HG02981 (cell line): ENCODE results near the gene C1orf35.
"Not testable (repeated sequence)": the region's sequence is repeated elsewhere in the genome, so short reads cannot be mapped to it uniquely, and the experiment has no call there.

ENCODE experiments used
- ATAC-seq: cut with Tn5 transposase; IDR thresholded peaks from one replicate; pipeline ENCODE4 v1.9.1; 2021; ENCODE audit warnings: mild to moderate bottlenecking, moderate library complexity; ENCODE audit not compliant: unreplicated experiment

C1orf35 gene

GRCh38 chr1:228142701-228143136 is 39.6 kb upstream of the C1orf35 start:
- ATAC-seq = no peak

- ATAC-seq = no peak
Observed at GRCh38 chr1:228142155-228142691, 39.1 kb upstream of the C1orf35 start.

- ATAC-seq = no peak
Observed at GRCh38 chr1:228141226-228142044, 38.3 kb upstream of the C1orf35 start.

- no peak for ATAC-seq
Observed at GRCh38 chr1:228140724-228141225, 37.6 kb upstream of the C1orf35 start.

- peak; percentile 92 for ATAC-seq
Observed at GRCh38 chr1:228139931-228140723, 37.0 kb upstream of the C1orf35 start, which contains the start of gene GUK1. Gene GUK1 (plus strand): TSS chr1:228140279. CDS start chr1:228140303, 24 bp downstream.

GRCh38 chr1:228139406-228139930 is 36.3 kb upstream of the C1orf35 start:
- no peak for ATAC-seq

- ATAC-seq = no peak
Observed at GRCh38 chr1:228136901-228137300, 33.8 kb upstream of the C1orf35 start.

GRCh38 chr1:228134591-228134990 is 31.5 kb upstream of the C1orf35 start:
- ATAC-seq = no peak

GRCh38 chr1:228131766-228132165 is 28.6 kb upstream of the C1orf35 start:
- ATAC-seq = no peak

- ATAC-seq = no peak
Observed at GRCh38 chr1:228125185-228125584, 22.1 kb upstream of the C1orf35 start.

GRCh38 chr1:228123505-228123904 is 20.4 kb upstream of the C1orf35 start:
- no peak for ATAC-seq

GRCh38 chr1:228122921-228123441 is 19.9 kb upstream of the C1orf35 start:
- no peak for ATAC-seq

GRCh38 chr1:228120857-228121489 is 17.8 kb upstream of the C1orf35 start:
- no peak for ATAC-seq

GRCh38 chr1:228120351-228120750 is 17.2 kb upstream of the C1orf35 start:
- no peak for ATAC-seq

GRCh38 chr1:228118040-228118439 is 14.9 kb upstream of the C1orf35 start:
- no peak for ATAC-seq

GRCh38 chr1:228117335-228117734 is 14.2 kb upstream of the C1orf35 start:
- no peak for ATAC-seq

GRCh38 chr1:228114827-228115226 is 11.7 kb upstream of the C1orf35 start:
- no peak for ATAC-seq

GRCh38 chr1:228112617-228113016 is 9.5 kb upstream of the C1orf35 start:
- no peak for ATAC-seq

GRCh38 chr1:228112167-228112566 is 9.0 kb upstream of the C1orf35 start:
- no peak for ATAC-seq

GRCh38 chr1:228111315-228111714 is 8.2 kb upstream of the C1orf35 start:
- not testable (repeated sequence) for ATAC-seq
